ENCODE data around the gene CRK. TPM values are rescaled to one million over a fixed set of nuclear protein-coding genes. Genes with fewer than 3 reads are reported as not detected.

Gene CRK
- total RNA-seq, 1 donor, result 109 TPM

- no peak for TF ChIP-seq CTCF (IDR thresholded peaks at IDR 0.05; ENCODE audit: extremely low read depth, low read depth, low read length)
- DNase-seq (ENCODE audit: insufficient read length, low spot score, missing footprints), result peak; percentile 37
- no peak overlapping the region for H3K27ac ChIP-seq (ENCODE audit: low read depth, low read length)
Measured at GRCh38 chr17:1412185-1413110, 43.6 kb downstream of the CRK start.

DNA sequence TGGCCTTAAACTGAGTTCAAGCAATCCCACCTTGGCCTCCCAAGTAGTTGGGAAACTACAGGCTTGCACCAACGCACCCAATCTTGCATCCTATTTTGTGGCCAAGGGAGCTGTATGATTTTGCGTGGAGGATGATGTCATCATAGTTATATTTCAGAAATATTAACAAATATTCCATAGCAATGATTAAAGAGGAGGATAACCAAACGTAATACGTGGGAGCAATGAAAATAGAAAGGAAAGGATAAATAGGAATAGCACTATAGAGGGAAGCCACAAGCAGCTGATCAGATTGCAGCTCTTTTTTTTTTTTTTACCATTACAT is 53.8 kb downstream of the CRK start:
- DNase-seq (ENCODE audit: insufficient read length, low spot score, missing footprints), result peak; percentile 19
- Histone ChIP-seq H3K27me3 (ENCODE audit: insufficient read depth, low read length) (no peaks in the 10 kb centered on the region), H3K27ac (ENCODE audit: low read depth, low read length) (no peak overlapping the region), H3K4me1 (ENCODE audit: insufficient read depth, low read length) (peaks cover 17% of the 10 kb centered on the region), H4K20me1 (ENCODE audit: insufficient read depth, low read length) (peaks cover 22% of the 10 kb centered on the region), H3K36me3 (ENCODE audit: insufficient read depth, low read length) (peaks cover 6% of the 10 kb centered on the region), H2AFZ (ENCODE audit: low read length) (no peak overlapping the region), H3K4me2 (ENCODE audit: insufficient read depth, low read length) (no peak overlapping the region), H3K9me3 (ENCODE audit: low read depth, low read length) (no peaks in the 10 kb centered on the region), H3K4me3 (ENCODE audit: insufficient read depth, low read length) (no peak overlapping the region), H3K79me2 (ENCODE audit: insufficient read depth, low read length) (peaks cover 28% of the 10 kb centered on the region)
- TF ChIP-seq CTCF (IDR thresholded peaks at IDR 0.05; ENCODE audit: extremely low read depth, low read depth, low read length), result no peak

More at GRCh38 chr17:1412185-1413110, 43.6 kb downstream of the CRK start:
- H3K9me3 ChIP-seq (ENCODE audit: low read depth, low read length), result no peaks in the 10 kb centered on the region
- H3K27me3 ChIP-seq (ENCODE audit: insufficient read depth, low read length), result no peaks in the 10 kb centered on the region
- H2AFZ ChIP-seq (ENCODE audit: low read length), result no peak overlapping the region
- no peaks in the 10 kb centered on the region for H3K79me2 ChIP-seq (ENCODE audit: insufficient read depth, low read length)
- H3K4me3 ChIP-seq (ENCODE audit: insufficient read depth, low read length), result no peak overlapping the region
- H4K20me1 ChIP-seq (ENCODE audit: insufficient read depth, low read length), result peaks cover 11% of the 10 kb centered on the region
- H3K36me3 ChIP-seq (ENCODE audit: insufficient read depth, low read length), result no peaks in the 10 kb centered on the region
- H3K4me1 ChIP-seq (ENCODE audit: insufficient read depth, low read length), result peaks cover 12% of the 10 kb centered on the region
- peak overlapping the region; percentile 63 for H3K4me2 ChIP-seq (ENCODE audit: insufficient read depth, low read length)

- peak within 1 kb of the TSS; percentile 94 for H3K27ac ChIP-seq (ENCODE audit: low read depth, low read length)
- peak within 1 kb of the TSS; percentile 95 for H3K4me2 ChIP-seq (ENCODE audit: insufficient read depth, low read length)
- no peaks in the 10 kb centered on the region for H3K9me3 ChIP-seq (ENCODE audit: low read depth, low read length)
- peaks cover 22% of the 10 kb centered on the region for H3K4me1 ChIP-seq (ENCODE audit: insufficient read depth, low read length)
- no peaks in the 10 kb centered on the region for H3K27me3 ChIP-seq (ENCODE audit: insufficient read depth, low read length)
- DNase-seq (ENCODE audit: insufficient read length, low spot score, missing footprints), result peak; percentile 99
- peak within 1 kb of the TSS; percentile 96 for H2AFZ ChIP-seq (ENCODE audit: low read length)
- H3K36me3 ChIP-seq (ENCODE audit: insufficient read depth, low read length), result peaks cover 13% of the 10 kb centered on the region
- no peak for TF ChIP-seq CTCF (IDR thresholded peaks at IDR 0.05; ENCODE audit: extremely low read depth, low read depth, low read length)
- H4K20me1 ChIP-seq (ENCODE audit: insufficient read depth, low read length), result peaks cover 44% of the 10 kb centered on the region
- H3K4me3 ChIP-seq (ENCODE audit: insufficient read depth, low read length), result peak within 1 kb of the TSS; percentile 99
- H3K79me2 ChIP-seq (ENCODE audit: insufficient read depth, low read length), result peaks cover 51% of the 10 kb centered on the region
Measured at GRCh38 chr17:1399679-1400512, 56.1 kb downstream of the CRK start, which contains the start of gene YWHAE. YWHAE (minus strand) TSS chr17:1400222; CDS start chr17:1400110, 112 bp downstream.

Measured in osteoblast (primary cell).